Fibroblast of peridontal ligament (primary cell): ENCODE measurements around the gene PRKAR2B.
"Not testable (repeated sequence)": the region's sequence is repeated elsewhere in the genome, so short reads cannot be mapped to it uniquely, and the experiment has no call there.

Experiments
- DNase-seq: peaks from one replicate; pipeline ENCODE4 v3.0.0-alpha.2; 2010; ENCODE audit errors: extremely low read depth

PRKAR2B gene

DNA sequence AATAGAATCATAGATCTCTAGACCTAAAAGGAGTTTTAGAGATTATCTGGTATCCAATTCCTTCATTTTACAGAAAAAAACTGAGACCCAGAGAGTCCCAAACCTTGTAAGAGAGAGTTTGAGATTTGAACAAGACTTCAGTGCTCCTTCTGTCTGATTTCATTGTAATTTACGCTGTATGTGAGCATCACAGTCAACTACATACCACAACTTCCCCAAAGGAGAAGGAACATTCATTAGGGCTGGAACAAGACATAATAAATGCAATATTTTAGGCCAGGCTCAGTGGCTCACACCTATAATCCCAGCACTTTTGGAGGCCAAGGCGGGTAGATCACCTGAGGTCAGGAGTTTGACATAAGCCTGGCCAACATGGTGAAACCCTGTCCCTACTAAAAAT, 17.3 kb upstream of the PRKAR2B start:
- no peak for DNase-seq

DNA sequence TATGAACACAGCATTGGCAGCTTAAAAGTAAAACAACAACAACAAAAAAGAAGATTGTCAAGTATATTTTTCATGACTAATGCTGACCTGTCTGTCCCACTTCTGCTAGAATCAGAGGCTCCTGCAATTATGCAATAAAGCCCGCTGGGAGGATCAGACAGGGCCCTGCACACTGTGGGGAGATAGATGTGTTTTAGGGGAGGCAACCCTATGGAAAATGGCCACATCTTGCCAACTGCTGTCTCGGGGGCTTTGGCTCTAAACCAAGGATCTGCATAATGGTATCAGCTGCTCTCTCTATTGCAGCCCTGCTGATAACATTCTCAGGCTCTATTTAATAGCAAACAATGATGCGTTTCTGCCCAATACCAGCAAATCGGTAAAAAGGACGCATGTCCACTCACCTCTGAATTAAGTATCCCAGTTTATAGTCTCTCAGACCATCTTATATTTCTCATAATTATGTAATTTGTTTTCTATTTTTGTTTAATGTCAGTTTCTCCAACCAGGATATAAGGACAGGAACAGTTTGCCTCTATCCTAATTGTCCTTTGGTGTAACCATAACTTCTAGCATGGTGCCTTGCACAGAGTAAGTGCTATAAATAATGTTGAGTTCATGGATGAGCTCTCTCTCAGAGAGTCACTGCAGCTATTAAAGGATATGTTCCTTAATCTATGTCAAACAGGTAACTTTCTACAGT, 15.3 kb upstream of the PRKAR2B start:
- no peak for DNase-seq

DNA sequence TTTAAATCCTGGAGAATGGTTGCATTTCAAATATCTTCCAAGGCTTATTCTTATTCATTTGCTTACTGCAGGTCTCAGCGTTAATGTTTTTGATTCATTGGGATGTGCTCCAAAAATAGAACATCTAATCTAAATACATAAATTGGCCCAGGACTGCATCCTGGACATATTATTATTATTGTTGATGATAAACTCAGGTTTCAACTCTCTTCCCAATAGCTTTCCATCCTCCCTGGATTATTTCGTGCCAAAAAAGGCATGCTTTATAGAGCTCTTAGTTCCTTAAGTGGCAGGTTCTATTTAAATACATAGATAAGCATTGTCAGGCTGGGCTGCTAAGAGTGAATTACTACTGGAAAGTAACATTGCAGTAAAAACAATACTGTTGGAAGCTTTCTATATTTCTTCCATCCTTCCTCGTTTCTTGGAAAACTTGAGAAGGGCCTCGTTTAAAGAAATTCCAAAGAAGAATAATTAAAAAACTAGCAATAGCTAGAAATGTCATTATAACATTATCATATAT, 14.7 kb upstream of the PRKAR2B start:
- DNase-seq: no peak

DNA sequence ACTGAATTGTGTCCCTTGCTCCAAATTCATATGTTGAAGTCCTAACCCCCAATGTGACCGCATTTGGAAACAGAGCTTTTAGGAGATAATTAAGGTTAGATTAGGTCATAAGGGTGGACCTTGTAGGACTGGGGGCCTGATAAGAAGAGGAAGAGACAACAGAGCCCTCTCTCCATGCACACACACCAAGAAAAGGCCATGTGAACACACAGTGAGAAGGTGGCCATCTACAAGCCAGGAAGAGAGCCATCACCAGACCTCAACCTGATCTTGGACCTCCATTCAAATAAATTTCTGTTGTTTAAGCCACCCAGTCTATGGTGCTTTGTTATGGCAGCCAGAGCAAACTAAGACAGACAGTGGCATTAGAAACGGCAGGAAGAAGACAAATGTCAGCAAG, 12.5 kb upstream of the PRKAR2B start:
- DNase-seq: no peak

DNA sequence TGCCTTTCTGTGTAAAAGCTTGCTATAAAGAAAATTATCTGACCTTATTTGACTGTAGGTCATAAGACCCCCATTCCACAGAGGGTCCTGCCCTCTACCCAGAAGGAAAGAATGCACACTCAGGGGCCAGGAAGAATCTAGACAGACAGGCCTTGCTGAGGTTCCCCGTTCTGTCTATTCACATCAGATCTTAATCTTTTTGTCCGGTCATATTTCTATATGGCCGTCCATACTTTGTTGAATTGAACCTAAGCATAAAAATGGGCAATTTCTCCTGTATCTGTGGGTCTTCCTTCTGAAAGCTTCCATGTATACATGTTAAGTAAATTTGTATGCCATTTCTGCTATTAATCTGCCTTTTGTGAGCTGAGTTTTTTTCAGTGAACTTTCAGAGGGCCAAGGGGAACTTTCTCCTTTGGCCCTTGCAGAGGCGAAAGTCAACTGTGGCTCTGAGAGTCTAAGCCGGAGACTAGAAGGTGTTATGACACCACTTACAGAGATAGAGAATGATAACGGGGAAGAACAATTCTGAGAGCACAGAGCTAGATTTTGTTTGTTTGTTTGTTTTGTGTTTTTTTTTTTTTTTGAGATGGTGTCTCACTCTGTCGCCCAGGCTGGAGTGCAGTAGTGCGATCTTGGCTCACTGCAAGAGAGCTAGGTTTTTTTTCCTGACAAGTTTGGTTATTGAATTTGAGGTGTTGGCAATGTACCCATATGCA, 11.6 kb upstream of the PRKAR2B start:
- no peak for DNase-seq

DNA sequence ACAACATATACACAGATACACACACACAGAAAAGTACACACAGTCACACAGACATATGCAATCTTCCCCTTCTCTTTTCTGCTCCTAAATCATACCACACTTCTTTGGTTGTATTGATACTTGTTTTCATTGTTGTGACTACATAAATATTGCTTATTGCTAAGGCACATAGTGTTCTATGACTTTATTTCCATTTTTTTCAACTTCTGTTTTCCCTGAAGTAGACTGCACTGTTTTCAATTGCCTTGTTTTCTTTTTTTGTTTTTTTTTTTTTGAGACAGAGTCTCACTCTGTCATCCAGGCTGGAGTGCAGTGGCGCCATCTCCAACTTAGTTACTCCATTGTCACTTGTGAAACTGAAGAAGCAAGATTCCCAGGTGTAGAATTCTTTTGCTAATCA, 10.0 kb upstream of the PRKAR2B start:
- DNase-seq: no peak

DNA sequence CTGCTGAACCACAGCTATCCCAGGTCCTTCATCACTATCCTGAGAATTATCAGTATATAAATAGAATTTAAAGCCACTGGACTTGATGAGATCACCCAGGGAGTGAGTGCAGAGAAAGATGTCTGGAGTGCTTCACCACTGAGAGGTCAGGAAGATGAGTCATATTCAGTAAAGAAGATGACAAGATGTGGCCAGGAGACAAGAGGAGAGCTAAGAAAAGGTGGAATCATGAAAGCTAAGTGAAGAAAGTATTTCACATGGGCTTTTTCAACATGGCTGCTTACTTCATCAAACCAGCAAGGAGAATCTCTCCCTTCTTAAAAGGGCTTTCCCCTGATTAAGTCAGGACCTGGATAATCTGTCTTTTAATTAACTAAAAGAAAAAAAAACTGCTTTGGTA, 9.1 kb upstream of the PRKAR2B start:
- DNase-seq: peak; percentile 50

DNA sequence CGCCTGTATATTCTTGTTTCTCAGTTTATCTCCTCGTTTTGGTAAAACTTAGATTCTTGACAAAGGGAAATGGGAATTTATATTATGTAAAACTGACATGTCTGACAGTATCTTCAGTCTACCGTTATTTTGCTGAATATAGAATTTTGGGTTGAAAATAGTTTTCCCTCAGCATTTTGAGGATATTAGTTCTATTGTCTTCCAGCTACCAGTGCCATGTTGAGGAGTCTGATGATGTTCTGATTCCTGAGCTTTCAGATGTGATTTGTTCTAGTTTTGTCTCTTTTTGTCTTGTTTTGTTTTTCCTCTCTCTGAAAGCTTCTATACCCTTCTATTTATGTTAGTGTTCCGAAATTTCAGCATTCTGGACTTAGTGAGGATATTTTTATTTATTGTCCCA, 8.0 kb upstream of the PRKAR2B start:
- DNase-seq: no peak

DNA sequence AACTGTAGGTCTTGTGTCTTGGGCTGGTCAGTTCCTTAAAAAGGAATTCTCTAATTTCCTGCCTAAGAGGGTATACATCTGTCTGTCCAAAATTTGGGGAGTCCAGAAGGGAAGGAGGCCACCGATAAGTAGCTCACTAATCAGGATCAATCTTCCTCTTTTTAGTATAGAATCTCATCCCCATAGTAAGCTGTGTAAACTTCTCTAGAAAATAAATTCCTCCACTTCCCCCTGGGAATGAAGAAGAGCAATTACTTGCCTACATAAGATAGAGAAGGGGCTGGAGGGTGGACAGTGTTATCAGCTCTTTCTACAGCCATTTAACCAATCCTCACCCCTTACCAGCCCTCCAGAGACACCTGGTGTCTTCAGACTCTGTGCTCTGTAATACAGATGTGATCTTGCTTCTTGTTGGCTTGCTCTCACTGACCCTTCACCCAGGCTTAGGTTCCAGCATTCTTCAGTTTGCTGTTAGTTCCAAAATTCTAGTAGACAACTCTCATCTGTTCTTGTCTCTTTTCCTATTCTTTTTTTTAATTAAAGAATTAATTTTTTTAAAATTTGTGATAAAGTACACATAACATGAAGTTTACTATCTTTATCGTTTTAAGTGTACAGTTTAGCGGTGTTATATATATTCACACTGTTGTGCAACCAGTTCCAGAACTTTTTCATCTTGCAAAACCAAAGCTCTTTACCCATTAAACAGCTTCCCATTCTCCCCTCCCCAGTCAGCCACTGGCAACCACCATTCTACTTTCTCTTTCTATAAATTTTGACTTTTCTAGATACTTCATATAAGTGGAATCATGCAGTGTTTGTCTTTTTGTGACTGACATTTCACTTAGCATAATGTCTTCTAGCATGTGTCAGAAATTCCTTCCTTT, 6.5 kb upstream of the PRKAR2B start:
- DNase-seq: no peak

DNA sequence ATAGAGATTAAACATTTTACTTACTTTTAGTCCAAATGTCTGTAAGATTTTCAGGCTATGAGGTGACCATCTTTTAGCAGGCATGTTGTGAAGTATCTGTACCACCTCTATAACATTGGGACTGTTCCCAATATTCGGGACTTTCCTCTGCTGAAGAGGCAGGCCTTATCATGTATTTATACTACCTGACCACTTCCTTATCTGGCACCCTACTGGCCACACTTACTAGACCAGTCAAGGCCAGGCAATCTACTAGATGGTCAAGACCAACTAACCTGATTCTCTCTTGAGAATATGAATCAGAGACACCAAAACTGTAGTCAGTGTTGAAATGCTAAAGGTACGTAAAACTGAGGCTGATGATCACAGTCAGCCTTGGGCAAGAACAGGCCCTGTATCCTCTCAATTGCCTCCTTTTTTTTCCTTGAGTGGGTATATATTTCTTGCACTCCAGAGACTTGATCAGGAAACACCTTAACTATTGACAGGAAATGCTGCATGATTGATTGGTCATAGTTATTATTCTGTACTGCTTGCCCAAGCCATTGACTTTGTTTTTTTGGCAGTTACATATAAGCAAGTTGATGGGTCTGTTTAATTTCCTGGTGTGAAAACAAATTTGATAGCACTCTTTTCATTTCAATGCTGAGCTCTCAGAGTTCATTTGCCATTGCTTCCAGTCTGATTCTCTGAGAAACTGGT, 5.2 kb upstream of the PRKAR2B start:
- DNase-seq: no peak

DNA sequence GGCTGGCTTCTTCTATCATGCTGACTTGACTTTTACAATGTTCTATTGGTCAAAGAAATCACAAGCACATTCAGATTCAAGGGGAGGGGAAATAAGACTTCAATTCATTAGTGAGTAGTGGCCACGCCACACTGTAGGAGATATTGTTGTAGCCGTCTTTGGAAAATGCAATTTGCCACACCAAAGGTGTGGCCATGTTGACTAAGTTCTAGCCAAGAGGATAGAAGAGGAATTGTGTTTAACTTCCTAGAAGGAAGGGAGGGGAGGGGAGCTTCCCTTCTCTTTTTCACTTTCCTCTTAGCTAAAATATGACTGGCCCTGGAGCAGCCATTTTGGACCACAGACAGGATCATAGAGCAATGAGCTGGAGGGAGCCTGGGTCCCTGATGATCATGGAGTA, 3.4 kb upstream of the PRKAR2B start:
- DNase-seq: no peak

DNA sequence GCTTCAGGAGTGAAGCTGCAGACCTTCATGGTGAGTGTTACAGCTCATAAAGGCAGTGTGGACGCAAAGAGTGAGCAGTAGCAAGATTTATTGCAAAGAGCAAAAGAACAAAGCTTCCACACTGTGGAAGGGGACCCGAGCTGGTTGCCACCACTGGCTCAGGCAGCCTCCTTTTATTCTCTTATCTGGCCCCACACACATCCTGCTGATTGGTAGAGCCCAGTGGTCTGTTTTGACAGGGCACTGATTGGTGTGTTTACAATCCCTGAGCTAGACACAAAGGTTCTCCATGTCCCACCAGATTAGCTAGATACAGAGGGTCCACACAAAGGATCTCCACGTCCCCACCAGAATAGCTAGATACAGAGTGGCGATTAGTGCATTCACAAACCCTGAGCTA, 2.7 kb upstream of the PRKAR2B start:
- DNase-seq: not testable (repeated sequence)

DNA sequence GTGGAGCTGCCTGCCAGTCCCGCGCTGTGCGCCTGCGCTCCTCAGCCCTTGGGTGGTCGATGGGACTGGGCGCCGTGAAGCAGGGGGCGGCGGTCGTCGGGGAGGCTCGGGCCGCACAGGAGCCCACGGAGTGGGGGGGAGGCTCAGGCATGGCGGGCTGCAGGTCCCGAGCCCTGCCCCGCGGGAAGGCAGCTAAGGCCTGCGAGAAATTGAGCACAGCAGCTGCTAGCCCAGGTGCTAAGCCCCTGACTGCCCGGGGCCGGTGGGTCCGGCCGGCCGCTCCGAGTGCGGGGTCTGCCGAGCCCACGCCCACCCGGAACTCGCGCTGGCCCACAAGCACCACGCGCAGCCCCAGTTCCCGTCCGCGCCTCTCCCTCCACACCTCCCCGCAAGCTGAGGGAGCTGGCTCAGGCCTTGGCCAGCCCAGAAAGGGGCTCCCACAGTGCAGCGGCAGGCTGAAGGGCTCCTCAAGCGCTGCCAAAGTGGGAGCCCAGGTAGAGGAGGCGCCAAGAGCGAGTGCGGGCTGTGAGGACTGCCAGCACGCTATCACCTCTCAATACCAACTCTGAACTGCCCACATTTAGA, 2.1 kb upstream of the PRKAR2B start:
- not testable (repeated sequence) for DNase-seq

DNA sequence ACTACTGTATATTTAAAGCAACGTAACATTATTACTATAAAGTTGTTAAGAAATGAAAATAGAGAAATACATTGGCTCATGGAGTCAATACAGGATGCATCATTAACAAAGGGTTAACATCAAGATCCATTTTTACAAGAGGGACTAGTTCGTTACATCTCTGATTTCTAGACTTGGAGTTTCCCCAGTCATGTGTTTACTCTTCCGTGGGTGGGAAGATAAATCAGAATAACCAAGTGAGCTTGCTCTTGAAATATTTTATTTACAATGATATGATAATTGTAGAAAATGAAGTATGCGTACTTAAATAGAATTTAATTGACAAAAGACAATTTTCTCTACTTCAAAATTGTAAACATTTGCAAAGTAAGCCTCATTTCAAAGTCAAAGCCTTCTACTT, 1.0 kb upstream of the PRKAR2B start:
- no peak for DNase-seq

DNA sequence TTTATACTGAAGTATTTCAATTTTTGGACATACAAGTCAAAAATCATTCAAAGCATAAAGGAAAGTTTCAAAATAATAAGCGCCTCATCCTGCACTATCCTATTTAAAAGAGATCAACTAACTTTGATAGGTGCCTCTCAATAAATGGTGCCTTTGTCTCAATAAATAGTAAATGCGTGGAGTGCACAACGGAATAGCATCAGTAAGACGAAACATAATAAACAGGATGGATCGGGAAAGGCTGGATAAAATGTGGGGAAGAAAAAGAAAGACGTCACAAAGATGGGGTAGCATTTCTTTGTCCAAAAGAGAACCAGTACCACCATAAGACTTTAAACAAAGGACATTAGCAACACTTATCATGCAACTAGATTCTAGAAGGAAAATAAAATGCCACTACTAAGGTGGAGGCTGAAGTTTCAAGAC, 571 bp upstream of the PRKAR2B start:
- peak; percentile 23 for DNase-seq

DNA sequence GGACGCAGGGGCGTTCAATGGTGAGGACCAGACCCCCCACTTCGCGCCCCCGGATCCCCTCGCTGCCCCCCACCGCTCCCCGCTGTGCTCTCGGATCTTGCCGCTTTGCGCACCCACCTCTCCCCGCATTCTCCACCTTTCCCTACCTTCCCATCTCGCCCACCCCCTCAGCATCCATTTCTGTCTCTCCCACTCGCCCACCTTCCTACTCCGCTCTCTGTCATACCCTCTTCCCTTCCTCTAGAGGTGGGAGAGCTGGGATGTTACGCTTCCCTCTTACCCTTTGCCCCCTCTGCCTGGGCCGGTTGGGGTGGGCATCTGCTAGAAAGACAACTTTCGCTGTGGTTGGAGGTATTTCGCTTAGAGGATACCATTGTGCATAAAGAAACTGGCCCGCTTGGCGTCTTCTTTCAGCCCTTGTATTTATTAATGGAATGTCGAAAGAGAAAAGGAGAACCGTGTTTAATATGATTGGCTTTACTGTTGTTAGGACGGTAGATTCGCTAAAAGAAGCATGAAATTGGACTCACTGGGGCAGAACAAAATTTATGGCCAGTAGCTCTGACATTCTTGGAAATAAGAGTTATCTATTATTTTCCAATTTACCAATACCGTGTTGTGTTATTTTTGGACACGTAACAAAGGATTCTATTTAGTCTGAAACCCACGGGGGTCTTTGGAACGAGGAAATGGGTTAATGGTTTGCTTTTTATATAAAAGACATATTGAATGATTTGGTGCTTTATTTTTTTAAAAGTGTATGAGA, 873 bp downstream of the PRKAR2B start:
- DNase-seq: peak; percentile 13

DNA sequence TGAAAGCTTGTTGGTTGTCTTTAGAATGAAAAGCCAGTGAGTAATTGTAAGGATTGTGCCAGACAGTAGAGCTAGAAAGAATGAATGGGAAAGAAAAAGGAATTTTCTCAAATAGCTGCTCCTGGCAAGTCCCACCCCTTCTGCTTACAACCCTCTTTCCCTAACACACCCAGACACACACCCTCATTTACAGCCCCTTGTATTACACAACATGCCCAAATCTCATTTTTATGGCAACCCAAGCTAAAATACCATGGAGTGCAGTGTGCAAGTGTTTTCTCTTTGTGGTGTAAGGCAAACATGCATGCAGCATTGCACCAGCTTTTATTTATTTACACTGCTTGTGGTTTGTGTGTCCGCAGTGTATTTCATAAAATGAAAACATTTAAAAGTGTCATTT, 1.5 kb downstream of the PRKAR2B start:
- peak; percentile 81 for DNase-seq

DNA sequence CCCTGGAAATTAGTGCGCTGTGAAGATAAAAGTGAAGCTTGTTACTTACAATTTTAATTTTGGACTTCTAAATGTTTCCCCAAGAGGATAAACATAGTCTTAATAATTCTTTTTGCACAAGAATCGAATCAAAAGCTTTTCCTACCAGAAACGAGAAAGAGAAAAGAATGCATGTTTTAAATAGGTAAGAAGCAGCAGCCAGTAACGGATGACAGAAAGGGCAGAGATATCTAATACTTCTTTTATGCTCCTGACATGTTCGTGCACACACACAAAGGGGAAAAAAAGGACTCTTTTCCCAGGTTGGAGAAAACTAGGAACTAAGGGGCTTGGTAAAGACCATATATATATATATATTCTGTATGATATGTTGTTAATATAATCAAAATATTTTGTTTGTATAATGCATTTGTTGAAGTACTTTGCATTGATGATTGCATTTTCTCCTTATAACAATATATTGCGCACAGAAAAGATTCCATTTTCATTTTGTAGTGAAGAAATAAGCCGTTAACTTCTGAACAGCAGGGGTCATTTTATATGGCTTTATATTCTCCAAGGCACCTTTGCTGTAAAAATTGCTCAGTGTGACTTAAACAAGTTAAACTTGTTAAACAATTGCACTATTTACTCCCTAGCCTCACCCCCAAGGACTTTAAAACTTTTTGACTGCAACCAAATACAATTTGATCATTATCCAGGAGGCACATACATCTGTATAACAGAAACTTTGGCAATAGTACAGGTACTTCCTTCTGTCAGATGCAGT, 2.2 kb downstream of the PRKAR2B start:
- DNase-seq: no peak

DNA sequence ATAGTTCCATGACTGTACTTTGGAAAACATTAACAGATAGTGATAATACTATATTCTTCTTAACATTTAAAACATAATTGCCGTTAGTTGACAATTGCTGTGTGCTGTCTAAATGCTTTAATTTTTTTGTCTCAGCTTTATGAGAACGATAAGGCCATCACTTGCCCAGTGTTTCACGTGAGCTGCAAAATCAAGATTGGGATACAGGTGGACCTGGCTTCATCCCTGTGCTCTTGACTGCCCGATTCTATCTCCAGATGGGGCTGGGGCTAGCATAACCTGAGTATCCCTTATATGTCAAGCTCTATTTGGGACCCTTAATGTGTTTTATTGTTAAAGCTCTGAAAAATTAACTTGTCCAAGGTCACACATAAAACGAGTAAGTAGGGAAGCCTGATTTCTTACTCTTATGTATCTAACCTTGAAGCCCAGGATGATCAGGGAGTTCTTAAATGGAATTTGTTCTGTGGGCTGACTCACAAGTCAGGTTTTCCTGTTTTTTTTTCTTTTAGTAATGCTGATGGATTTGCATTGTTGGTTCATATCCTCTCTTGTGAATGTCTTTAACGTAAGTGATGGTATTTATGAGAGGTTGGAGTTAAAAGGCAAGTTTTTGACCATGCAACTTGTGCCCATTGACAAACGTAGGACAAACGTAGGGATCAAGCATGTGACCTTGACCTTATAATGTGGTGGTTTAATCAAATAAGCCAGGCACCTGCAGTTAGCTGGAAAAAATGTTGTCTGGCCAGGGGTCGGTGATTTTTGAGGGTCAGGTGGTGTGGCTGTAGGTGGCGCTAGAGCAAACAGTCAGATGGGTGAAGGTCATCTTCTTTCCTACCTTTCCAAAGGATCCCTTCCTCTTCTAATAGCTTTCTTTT, 3.6 kb downstream of the PRKAR2B start:
- DNase-seq: no peak
